HG03135 (cell line): Measurements from ENCODE around the gene DDX56.
"Not testable (repeated sequence)": the region's sequence is repeated elsewhere in the genome, so short reads cannot be mapped to it uniquely, and the experiment has no call there.

ENCODE experiments used
- ATAC-seq: cut with Tn5 transposase; IDR thresholded peaks from one replicate; pipeline ENCODE4 v1.9.1; 2021; ENCODE audit warnings: mild to moderate bottlenecking, moderate library complexity; ENCODE audit not compliant: unreplicated experiment

DDX56 gene

GRCh38 chr7:44564606-44565005 lies 9.1 kb downstream of the DDX56 start:
- no peak for ATAC-seq

GRCh38 chr7:44563171-44563679 lies 10.5 kb downstream of the DDX56 start:
- ATAC-seq = no peak

- ATAC-seq = not testable (repeated sequence)
Measured at GRCh38 chr7:44562622-44562962, 11.1 kb downstream of the DDX56 start.

GRCh38 chr7:44561962-44562621 lies 11.6 kb downstream of the DDX56 start:
- ATAC-seq = no peak

GRCh38 chr7:44561481-44561880 lies 12.2 kb downstream of the DDX56 start:
- no peak for ATAC-seq

GRCh38 chr7:44559485-44559884 lies 14.2 kb downstream of the DDX56 start:
- ATAC-seq = no peak

- ATAC-seq = no peak
Measured at GRCh38 chr7:44557485-44557884, 16.2 kb downstream of the DDX56 start.

- no peak for ATAC-seq
Measured at GRCh38 chr7:44555350-44555749, 18.4 kb downstream of the DDX56 start.

- ATAC-seq = not testable (repeated sequence)
Measured at GRCh38 chr7:44552473-44553005, 21.2 kb downstream of the DDX56 start.

GRCh38 chr7:44549457-44549856 lies 24.3 kb downstream of the DDX56 start:
- ATAC-seq = no peak

GRCh38 chr7:44548893-44549292 lies 24.8 kb downstream of the DDX56 start:
- no peak for ATAC-seq

GRCh38 chr7:44547536-44548231 lies 26.0 kb downstream of the DDX56 start:
- ATAC-seq = no peak

- no peak for ATAC-seq
Measured at GRCh38 chr7:44541876-44542610, 31.7 kb downstream of the DDX56 start.

- no peak for ATAC-seq
Measured at GRCh38 chr7:44541028-44541869, 32.5 kb downstream of the DDX56 start, which contains the start of gene NPC1L1. Gene NPC1L1 (minus strand): TSS chr7:44541330. CDS start chr7:44541259, 71 bp downstream.

GRCh38 chr7:44540592-44541027 lies 33.1 kb downstream of the DDX56 start:
- no peak for ATAC-seq

- no peak for ATAC-seq
Measured at GRCh38 chr7:44539669-44540506, 33.8 kb downstream of the DDX56 start.

- ATAC-seq = no peak
Measured at GRCh38 chr7:44538798-44539668, 34.7 kb downstream of the DDX56 start.

- no peak for ATAC-seq
Measured at GRCh38 chr7:44538093-44538797, 35.5 kb downstream of the DDX56 start.
